ENCODE data around the gene DDX24.

DDX24 gene

DNA sequence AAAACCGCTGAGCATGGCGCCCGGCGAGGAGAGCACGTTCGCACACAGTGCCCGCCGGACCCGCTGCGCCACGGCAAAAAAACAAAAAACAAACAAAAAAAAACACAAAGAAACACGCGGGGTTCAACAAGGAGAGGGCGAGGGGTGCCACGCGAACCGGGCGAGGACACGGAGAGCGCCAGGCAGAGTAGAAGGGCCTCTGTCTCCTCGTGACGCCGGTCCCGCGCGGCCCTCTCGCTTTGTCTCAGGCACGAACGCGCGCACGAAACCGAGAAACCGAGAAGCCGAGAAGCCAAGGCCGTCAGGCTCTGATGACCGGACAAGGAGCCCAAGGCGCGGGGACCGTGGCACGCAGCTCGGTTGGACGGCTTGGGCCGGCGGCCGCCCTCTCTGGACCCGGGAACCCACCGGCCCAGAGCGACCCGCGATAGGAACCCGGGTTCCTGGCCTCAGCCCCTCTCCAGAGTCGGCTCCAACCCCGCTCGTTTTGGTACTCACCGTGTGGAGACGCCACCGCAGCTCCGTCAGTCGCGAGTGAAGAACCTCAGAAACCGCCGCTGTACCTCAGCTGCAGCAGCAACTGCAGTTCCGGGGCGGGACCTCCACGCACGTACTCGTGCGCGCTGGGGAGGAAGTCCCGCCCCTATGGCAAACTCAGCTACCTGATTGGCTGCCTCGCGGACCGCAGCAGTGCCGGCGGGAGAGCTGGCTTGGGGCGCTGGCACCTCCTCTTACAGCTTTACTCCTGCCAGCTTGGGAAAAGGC lies at the start of gene DDX24, which contains the start of gene IFI27L1:
Gene DDX24 (minus strand): TSS at position 582 of the 765 bp plus-strand sequence. CDS start 1,460 bp downstream, outside the sequence.
Gene IFI27L1 (plus strand): TSS at position 690 of the 765 bp plus-strand sequence. CDS start 15,628 bp downstream, outside the sequence.
- peak; percentile 98 for DNase-seq

- peak; percentile 13 for DNase-seq
Observed at GRCh38 chr14:94129758-94130414, 48.9 kb upstream of the DDX24 start.

GRCh38 chr14:94129111-94129757 lies 48.2 kb upstream of the DDX24 start, which contains the start of gene IFI27L2:
IFI27L2 (minus strand) TSS chr14:94129604; CDS start chr14:94129564, 40 bp downstream.
- DNase-seq, result peak; percentile 63

DNA sequence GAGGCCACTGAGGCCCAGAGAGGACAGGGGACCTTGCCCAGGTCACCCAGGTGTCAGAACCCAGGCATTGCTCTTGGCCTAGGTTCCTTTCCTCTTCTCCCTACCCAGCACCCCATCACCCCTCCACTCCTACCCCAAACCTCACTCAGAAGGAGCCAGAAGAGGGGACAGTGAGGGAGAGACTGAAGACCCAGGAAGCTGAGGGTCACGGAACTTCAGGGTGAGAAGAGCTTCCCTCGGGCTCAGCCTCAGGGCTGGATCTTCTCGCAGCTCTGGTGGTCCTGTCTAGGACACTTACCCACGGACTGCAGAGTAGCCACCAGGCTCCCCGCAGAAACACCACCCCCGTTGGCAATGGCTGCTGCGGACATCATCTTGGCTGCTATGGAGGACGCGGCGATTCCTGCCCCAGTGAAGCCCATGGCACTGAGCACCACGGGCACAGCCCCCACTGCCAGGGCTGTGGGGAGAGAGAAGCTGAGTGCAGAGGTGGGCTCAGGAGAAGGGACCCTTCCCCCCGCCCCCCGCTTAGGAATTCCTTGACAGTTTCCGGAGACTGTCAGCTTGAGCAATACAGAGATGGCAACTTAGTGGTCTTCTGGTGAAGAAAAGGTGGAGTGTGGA lies 47.3 kb upstream of the DDX24 start:
- DNase-seq, result no peak

- no peak for DNase-seq
Observed at GRCh38 chr14:94127330-94127729, 46.3 kb upstream of the DDX24 start.

- DNase-seq, result no peak
Observed at GRCh38 chr14:94126800-94127199, 45.8 kb upstream of the DDX24 start.

DNA sequence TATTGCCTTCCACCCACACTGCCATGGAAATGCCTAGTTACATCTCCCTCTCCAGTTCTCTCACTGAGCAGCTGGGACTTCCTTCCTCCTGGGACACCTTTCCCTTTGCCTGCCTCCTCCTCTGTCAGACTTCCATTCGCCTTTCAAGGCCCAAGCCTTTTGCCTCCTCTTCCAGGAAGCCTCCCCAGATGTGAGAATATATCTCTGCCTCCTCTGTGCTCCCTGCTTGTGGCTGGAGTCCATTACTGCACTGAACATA lies 45.3 kb upstream of the DDX24 start:
- no peak for DNase-seq

- DNase-seq, result no peak
Observed at GRCh38 chr14:94125659-94126418, 44.8 kb upstream of the DDX24 start.

DNA sequence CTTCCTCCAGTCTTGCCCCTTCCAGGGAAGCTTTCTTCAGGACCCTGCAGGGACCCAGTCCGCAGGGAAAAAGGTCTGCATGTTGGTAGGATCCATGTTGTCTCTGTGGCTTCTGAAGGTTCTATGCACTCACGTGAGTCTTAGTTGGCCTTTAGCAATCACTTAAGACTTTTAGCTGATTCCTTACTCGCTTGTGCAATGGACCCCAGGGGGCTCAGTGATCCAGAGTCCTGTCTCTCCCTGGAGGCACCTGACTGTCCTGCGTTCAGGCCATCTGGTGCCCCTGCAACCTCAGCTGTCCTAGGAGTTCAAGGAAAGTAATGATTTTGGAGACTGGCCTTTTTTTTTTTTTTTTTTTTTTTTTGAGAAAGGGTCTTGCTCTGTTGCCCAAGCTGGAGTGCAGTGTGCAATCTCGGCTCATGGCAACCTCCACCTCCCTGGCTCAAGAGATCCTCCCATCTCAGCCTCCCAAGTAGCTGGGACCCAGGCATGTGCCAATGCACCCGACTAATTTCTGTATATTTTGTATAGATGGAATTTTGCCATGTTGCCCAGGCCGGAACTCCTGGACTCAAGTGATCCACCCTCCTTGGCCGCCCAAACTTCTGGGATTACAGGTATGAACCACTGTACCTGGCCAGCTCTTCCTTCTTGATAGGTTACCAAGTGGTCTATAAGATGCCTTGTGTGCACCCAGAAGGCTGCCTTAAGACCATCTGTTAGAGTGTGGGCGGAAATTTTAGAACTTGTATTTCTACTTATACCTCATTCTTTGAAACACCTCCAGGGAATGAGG lies 43.8 kb upstream of the DDX24 start:
- DNase-seq, result no peak

DNA sequence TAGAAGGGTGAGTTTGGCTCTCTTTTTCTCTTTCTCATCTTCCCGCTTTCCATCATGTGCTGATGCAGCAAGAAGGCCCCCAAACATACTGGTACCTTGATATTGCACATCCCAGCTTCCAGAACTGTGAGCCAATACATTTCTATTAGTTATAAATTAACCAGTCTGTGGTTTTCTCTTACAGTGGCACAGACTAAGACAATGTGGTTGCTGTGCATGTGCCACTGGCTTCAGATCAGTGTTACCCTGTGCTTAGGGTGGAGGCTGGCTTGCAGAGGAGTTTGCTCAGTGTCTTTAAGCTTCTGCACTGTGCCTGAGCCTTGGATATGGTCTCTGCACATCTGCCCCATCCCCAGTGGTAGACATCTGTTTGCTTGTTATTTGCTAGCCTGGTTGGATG lies 42.9 kb upstream of the DDX24 start:
- no peak for DNase-seq

GRCh38 chr14:94123296-94123695 lies 42.3 kb upstream of the DDX24 start:
- DNase-seq, result no peak

GRCh38 chr14:94122438-94122837 lies 41.4 kb upstream of the DDX24 start:
- no peak for DNase-seq

DNA sequence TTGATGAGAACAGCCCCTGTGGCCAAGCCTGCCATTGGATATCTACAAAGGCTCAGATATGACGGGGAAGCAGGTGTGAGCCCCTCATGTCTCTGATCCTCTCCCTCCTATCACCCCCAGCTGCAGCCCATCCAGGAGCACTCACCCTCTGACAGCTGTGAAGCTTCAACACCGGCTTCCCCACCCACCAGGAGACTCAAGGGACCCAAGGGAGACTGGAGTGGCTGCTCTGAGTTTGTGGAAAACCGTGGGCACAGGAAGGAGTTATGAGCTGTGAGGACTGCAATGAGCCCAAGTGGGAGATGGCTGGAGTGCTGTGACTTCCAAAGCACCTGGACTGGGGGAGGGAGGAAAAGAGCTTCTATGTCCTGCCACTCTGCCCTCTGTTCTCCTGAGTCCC lies 40.5 kb upstream of the DDX24 start:
- no peak for DNase-seq

DNA sequence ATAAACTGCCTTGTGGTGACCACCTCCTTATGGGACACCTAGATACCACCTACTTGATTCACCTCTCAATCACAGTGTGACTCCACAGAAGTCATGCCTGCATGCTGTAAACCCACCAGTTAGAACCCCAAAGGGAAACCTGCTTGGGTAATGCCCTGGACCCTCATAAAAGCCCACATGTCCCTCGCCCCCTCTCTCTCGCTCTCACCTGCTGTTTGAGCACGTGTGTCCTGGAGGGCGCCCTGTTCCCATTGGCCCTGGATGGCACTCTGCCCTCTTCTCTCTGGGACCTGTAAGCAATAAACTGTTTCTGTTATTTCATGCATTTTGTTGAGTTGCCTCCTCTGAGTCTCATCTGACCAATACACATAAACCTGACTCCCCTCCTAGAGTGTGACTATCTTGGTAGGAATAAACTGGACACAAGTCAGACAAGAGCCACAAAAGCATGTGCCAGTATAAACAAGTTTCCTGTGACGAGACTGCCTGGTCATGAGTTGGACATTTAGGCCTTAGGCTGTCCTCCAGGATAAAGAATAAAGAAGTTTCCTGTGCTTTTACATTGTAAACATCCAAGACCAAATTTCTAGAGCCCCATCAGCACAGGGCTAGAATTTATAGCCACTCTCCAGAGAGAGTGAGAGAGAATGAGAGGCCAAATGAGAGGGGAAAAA lies 39.8 kb upstream of the DDX24 start:
- DNase-seq, result no peak

DNA sequence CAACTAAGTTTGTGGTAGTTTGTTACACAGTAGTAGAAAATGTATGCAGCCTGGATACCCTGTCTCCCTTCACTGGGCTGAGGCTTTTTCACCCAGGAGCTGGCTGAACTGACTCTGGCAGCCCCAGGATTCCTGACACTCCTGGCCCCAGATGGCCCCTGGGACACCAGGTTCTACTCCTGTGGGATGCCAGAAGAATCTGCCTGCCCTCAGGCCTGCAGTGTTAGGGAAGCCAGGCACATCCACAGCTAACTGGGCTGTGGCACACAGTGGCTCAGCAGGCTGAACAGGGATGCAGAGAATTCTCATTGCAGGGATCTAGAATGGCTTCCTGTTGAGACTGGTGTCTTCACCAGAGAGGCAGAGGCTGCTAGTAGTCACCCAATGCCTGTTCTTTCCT lies 38.1 kb upstream of the DDX24 start:
- DNase-seq, result no peak

- no peak for DNase-seq
Observed at GRCh38 chr14:94117856-94118255, 36.9 kb upstream of the DDX24 start.

- DNase-seq, result no peak
Observed at GRCh38 chr14:94116701-94117100, 35.7 kb upstream of the DDX24 start.

GRCh38 chr14:94115631-94116030 lies 34.6 kb upstream of the DDX24 start:
- no peak for DNase-seq

DNA sequence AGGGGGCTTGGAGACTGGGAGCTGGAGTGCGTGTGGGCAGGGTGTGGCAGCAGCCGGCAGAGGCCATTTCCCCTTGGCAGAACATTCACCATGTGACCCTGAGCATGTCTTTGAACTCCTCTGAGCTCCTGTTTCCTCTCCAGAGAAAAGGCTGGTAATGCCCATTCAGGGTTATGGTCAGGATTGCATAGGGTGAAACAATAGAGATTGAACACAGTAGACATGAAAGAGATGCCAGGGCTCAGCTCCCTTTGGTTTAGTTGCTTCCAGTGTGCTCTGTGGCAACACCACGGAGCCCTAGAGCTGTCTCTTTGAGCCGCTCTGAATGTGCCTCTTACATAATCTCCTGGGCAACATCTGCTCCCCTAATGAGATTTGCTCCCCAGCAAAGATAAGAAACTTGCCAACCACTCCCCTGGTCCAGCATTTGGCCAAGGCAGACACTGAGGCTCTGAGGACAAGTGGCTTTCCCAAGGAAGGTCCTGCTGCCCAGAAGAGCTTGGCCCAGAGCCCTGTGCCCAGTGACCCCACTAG lies 34.1 kb upstream of the DDX24 start:
- no peak for DNase-seq

DNA sequence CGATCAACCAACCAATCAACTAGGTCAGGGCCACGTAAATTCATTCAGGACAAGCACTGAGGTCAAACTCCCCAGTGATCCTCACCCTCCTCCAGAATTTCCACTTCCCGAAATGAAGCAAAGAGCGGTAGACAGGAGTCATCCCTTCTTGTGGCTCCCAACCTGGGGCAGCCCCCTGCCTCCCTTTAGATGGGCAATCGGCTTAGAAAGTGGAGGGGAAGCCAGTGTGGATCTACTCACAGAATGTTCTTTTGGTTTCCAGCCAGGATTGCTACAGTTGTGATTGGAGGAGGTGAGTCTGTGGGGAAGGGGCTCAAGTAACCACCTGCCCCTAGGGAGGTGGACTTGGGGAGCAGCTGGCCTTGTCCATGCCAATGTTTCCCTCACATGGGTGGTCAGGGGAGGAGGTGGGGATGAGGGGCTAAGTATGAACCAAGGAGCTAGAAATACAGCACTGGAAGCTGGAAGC lies 33.6 kb upstream of the DDX24 start:
- DNase-seq, result no peak

Data from activated naive CD4-positive, alpha-beta T cell treated with Interleukin-2 at 50 U/mL for 16 hours (primary cell).